Fibroblast of the conjunctiva (primary cell): ENCODE measurements around the gene PPP1R12B.

Experiments used
- DNase-seq: peaks from one replicate; pipeline ENCODE4 v3.0.0-alpha.2; 2010; ENCODE audit warnings: low read depth

Gene PPP1R12B, protein sequence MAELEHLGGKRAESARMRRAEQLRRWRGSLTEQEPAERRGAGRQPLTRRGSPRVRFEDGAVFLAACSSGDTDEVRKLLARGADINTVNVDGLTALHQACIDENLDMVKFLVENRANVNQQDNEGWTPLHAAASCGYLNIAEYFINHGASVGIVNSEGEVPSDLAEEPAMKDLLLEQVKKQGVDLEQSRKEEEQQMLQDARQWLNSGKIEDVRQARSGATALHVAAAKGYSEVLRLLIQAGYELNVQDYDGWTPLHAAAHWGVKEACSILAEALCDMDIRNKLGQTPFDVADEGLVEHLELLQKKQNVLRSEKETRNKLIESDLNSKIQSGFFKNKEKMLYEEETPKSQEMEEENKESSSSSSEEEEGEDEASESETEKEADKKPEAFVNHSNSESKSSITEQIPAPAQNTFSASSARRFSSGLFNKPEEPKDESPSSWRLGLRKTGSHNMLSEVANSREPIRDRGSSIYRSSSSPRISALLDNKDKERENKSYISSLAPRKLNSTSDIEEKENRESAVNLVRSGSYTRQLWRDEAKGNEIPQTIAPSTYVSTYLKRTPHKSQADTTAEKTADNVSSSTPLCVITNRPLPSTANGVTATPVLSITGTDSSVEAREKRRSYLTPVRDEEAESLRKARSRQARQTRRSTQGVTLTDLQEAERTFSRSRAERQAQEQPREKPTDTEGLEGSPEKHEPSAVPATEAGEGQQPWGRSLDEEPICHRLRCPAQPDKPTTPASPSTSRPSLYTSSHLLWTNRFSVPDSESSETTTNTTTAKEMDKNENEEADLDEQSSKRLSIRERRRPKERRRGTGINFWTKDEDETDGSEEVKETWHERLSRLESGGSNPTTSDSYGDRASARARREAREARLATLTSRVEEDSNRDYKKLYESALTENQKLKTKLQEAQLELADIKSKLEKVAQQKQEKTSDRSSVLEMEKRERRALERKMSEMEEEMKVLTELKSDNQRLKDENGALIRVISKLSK

GRCh38 chr1:202348509-202349205 lies at the start of gene PPP1R12B:
PPP1R12B (plus strand) TSS chr1:202348699; CDS start chr1:202348852, 153 bp downstream.
- peak; percentile 99 for DNase-seq

DNA sequence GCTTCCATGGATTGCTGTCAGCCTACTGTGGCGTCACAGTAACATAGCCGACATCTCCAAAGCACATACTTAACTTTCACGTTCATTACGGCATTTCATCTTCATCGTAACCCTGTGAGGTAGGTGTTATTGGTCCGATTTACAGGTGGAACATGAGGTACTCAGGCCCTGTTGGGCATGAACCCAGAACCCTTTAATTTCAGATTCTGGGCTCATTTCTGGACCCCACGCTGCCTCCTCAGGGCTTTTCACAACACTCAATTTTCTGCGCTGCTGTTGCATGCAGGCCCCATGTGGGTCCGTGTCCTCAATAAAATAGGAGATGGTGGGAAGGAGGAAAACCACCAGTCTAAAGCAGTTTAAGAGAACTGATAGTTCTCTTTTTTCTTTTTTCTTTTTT lies 46.3 kb upstream of the PPP1R12B start:
- DNase-seq: no peak

DNA sequence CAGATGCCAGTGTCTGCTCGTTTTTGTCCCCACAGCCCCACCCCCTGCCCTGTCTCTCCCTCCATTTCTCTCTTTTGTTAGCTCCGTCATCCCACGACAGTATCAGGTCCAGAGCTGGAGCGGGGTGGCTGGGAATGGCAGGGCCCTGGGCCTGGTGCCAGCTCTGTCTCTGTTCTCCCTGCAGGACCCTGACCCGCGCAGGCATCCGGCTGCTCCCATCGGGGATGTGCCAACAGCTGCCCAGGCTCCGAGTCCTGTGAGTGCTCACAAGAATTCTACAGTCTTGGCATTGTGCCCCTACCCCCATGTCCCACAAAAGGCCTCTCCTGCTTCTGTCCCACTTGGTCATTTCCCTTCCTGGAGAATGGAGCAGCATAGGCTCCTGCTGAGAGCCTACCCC lies 44.1 kb upstream of the PPP1R12B start:
- no peak for DNase-seq

DNA sequence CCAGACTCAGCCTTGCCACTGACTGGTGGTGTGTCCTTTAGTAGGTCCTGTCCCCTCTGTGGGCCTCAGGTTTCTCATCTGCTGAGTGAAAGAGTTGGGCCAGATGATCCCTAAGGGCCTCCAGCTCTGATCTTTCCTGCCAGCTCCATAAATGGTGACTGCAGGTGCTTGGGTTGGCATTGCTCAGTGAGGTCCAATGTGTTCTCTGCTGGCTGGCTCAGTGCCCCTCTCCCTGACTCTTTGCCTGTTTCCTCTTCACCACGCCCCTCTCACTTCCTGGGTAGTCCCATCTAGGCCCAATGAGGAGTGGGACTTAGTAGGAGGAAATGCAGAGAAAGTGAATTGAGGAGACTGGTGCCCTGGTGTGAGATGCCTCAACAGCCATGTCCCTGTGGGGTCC lies 43.3 kb upstream of the PPP1R12B start:
- no peak for DNase-seq

DNA sequence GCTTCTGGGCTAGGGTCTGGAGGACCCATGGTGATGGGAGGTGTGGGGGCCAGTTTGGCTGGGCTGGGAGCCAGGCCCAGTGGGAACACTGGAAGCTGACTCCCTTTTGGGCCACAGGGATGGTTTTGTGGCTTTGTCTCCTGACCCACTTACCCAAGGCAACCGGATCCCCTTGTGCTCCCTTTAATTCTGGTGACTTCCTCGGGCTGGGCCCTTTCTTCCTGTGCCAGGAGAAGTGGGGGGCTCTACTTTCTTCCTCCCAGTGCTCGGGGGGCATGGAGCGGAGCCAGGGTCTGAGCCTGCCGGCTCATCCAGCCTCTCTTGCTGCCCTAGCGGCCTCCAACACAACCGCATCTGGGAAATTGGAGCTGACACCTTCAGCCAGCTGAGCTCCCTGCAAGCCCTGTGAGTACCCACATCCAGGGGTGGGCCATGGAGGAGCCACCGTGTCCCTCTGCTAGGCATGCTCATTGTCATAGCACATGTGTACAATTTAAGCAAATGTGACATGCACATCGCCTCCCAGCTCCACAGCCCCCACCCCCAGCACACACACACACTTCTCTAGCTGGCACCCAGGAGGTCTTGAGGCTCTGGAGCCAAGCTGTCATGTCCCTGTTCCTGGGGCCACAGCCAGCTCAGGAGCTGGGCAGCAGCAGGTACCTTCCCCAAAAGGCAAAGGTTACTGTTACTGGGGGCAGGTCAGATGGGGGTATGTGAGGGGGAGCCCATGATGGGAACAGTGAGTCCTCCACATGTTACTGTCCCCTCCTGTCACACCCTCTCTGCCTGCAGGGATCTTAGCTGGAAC lies 41.8 kb upstream of the PPP1R12B start:
- DNase-seq: no peak

DNA sequence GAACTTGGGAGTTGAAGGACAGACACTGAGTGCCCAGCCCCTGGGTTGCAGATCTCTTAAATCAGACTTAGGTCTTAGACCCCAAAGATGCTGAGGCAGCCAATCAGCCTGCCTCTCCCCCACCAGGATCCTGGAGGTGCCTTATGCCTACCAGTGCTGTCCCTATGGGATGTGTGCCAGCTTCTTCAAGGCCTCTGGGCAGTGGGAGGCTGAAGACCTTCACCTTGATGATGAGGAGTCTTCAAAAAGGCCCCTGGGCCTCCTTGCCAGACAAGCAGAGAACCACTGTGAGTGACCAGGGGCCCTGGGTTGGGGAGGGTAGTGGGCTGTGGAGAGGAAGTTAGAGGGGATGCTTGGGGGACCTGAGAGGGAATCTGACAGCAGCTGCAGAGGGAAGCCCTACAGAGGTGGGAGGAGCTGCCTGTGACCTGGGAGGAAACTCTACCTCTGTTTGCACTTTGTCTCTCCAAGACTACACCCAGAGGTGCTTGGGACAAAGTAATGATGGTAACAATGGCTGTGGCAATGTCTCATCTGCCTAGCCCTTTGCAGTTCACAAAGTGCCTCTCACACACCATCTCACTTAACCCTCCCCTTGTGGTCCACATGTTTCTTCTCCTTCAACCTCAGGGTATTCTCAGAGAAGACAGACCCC lies 38.3 kb upstream of the PPP1R12B start:
- DNase-seq: no peak

- DNase-seq: no peak
These were observed 37.8 kb upstream of the PPP1R12B start for GRCh38 chr1:202310746-202311145.

- no peak for DNase-seq
These were observed 36.4 kb upstream of the PPP1R12B start for GRCh38 chr1:202311875-202312635.

GRCh38 chr1:202315576-202316168 lies 32.8 kb upstream of the PPP1R12B start:
- peak; percentile 54 for DNase-seq

DNA sequence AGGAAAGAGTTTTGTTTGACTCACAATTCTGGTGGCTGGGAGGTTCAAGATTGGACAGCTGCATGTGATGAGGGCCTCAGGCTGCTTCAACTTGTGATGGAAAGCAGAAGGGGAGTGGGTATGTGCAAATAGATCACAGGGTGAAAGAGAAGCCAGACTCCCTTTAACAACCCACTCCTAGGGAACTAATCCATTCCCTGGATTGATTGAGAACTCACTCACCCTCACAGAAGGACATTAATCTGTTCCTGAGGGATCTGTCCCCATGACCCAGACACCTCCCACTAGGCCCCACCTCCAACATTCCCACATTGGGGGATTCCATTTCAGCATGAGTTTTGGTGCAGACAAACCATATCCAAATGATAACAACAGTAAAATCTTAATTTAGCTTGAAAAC lies 32.3 kb upstream of the PPP1R12B start:
- DNase-seq: no peak

DNA sequence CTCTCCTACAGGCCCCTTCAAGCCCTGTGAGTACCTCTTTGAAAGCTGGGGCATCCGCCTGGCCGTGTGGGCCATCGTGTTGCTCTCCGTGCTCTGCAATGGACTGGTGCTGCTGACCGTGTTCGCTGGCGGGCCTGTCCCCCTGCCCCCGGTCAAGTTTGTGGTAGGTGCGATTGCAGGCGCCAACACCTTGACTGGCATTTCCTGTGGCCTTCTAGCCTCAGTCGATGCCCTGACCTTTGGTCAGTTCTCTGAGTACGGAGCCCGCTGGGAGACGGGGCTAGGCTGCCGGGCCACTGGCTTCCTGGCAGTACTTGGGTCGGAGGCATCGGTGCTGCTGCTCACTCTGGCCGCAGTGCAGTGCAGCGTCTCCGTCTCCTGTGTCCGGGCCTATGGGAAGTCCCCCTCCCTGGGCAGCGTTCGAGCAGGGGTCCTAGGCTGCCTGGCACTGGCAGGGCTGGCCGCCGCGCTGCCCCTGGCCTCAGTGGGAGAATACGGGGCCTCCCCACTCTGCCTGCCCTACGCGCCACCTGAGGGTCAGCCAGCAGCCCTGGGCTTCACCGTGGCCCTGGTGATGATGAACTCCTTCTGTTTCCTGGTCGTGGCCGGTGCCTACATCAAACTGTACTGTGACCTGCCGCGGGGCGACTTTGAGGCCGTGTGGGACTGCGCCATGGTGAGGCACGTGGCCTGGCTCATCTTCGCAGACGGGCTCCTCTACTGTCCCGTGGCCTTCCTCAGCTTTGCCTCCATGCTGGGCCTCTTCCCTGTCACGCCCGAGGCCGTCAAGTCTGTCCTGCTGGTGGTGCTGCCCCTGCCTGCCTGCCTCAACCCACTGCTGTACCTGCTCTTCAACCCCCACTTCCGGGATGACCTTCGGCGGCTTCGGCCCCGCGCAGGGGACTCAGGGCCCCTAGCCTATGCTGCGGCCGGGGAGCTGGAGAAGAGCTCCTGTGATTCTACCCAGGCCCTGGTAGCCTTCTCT lies 30.3 kb upstream of the PPP1R12B start:
- no peak for DNase-seq

DNA sequence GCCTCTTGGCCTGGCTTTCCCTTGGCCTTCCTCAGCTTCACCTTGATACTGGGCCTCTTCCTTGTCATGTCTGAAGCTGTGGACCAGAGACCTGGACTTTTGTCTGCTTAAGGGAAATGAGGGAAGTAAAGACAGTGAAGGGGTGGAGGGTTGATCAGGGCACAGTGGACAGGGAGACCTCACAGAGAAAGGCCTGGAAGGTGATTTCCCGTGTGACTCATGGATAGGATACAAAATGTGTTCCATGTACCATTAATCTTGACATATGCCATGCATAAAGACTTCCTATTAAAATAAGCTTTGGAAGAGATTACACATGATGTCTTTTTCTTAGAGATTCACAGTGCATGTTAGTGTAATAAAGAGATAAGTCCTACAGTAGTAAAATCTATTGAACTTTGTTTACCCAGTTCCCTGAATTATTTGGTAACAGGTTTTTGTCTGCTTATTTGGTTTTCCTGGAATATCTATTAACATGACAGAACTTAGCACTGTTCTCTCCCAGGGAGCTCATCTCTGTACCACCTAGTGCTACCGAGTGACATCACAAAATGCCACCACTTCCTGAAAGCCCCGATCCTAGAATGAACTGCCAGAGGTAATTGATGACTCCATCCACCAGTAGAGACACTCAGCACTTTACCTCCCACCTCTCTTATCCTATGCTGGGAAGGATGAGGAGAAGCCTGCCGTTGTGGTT lies 29.0 kb upstream of the PPP1R12B start:
- DNase-seq: no peak

DNA sequence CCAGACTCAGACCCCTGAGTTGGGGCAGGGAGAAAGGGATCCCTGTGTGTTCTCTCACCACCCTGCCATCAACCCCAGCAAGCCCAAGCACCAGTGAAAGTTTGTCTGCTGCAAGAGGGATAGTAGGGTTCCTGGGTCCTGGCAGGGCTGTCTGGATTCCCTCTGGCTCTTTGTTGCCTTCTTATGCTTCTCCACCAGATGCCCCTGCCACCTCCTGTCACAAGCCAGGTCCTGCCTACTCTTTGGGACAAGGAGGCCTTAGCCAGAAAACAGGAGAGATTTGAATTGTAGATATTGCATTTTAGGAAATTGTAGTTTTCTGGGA lies 28.5 kb upstream of the PPP1R12B start:
- DNase-seq: no peak

- DNase-seq: no peak
These were observed 24.8 kb upstream of the PPP1R12B start for GRCh38 chr1:202323731-202324130.

GRCh38 chr1:202324646-202325045 lies 23.9 kb upstream of the PPP1R12B start:
- no peak for DNase-seq

- DNase-seq: no peak
These were observed 18.6 kb upstream of the PPP1R12B start for GRCh38 chr1:202329891-202330290.

DNA sequence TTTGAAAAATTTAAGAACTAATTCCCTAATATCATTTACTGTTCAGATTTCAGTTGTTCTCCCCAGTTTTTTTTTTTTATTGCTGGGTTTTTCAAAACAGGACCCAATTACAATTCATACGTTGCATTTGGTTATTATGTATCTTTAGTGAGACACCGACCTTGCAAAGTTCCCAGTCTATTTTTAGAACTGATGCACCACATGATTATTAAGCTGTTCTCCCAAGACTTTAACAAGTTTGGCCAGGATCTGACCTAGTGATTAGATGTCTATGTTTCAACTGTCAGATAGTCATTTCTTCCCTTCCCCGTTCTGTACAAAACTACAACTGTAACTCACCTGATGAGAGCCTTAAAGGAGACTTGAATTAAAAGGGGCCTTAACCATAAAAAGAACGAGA lies 14.6 kb upstream of the PPP1R12B start:
- no peak for DNase-seq
